Esophagus muscularis mucosa (tissue), 4 donors: ENCODE results near the gene LSM10. TPM values are rescaled to one million over a fixed set of nuclear protein-coding genes. Genes with fewer than 3 reads are reported as not detected.

Experiments used
- DNase-seq: peaks from one replicate; pipeline ENCODE4 v3.0.0-alpha.2; 2017; ENCODE audit errors: extremely low spot score
- H3K27ac ChIP-seq, 4 donors: fragments of 200-600 bp; sonication (generic); replicated peaks in 1 of 4; 1 replicate in 3 of 4; 2 replicates in 1 of 4; pipeline ENCODE4 v1.5.1; 2016 to 2019; ENCODE audit warnings: mild to moderate bottlenecking in 1 of 4
- H3K27me3 ChIP-seq, 4 donors: fragments of 200-600 bp; sonication (generic); one replicate each; pipeline versions ENCODE4 v1.5.1 to v1.6.0; 2016 to 2019
- H3K36me3 ChIP-seq, 4 donors: fragments of 200-600 bp; sonication (generic); one replicate each; pipeline ENCODE4 v1.5.1; 2016 to 2019
- H3K4me1 ChIP-seq, 4 donors: fragments of 200-600 bp; sonication (generic); one replicate each; pipeline ENCODE4 v1.5.1; 2016 to 2019
- H3K4me3 ChIP-seq, 4 donors: fragments of 200-600 bp; sonication (generic); 1 replicate in 2 of 4; 2 replicates in 2 of 4; pipeline ENCODE4 v1.5.1; 2016 to 2019; ENCODE audit warnings: mild to moderate bottlenecking in 4 of 4, moderate library complexity in 1 of 4
- H3K9me3 ChIP-seq, 4 donors: fragments of 200-600 bp; sonication (generic); 1 replicate in 3 of 4; 2 replicates in 1 of 4; pipeline ENCODE4 v1.5.1; 2016 to 2019
- CTCF ChIP-seq, 3 experiments: fragments of 200-600 bp in 2 of 3; fragments of 450-650 bp in 1 of 3; sonication (generic) in 2 of 3; IDR thresholded peaks; one replicate each; pipeline ENCODE4 v1.5.1; 2017 to 2019; ENCODE audit warnings: antibody characterized with exemption in 3 of 3, mild to moderate bottlenecking in 2 of 3, moderate library complexity in 1 of 3
- EP300 ChIP-seq: sonication (generic); formaldehyde crosslinking; IDR thresholded peaks from one replicate; pipeline ENCODE4 v1.6.1; 2017; ENCODE audit warnings: antibody characterized with exemption
- POLR2A ChIP-seq: fragments of 450-650 bp; IDR thresholded peaks from one replicate; pipeline ENCODE4 v1.6.1; 2017; ENCODE audit warnings: antibody characterized with exemption, moderate library complexity, mild to moderate bottlenecking, low read depth
- POLR2AphosphoS5 ChIP-seq, 2 donors: sonication (generic); formaldehyde crosslinking; IDR thresholded peaks; one replicate each; pipeline ENCODE4 v1.6.1; 2017; ENCODE audit warnings: antibody characterized with exemption in 2 of 2
- WGBS: methylation state at CpG from one replicate; pipeline ENCODE4 v1.1.5; 2018; 5-methylcytosine and 5-hydroxymethylcytosine counted together
- intact Hi-C: fragments of 100-400 bp; cut with DNase I; formaldehyde crosslinking; loops from one replicate; pipeline ENCODE4 v1.15.1; 2023
- total RNA-seq, 4 donors: library from RNA; depleted of rRNA; stranded (reverse); fragments of >200 nt; gene quantifications; one replicate each; pipeline versions ENCODE4 v1.1.0 to v1.2.1, GENCODE V29; 2016

LSM10 gene
- total RNA-seq, 4 donors from 2014 or later = 42.2 to 64.5 (median 59.5) TPM

DNA sequence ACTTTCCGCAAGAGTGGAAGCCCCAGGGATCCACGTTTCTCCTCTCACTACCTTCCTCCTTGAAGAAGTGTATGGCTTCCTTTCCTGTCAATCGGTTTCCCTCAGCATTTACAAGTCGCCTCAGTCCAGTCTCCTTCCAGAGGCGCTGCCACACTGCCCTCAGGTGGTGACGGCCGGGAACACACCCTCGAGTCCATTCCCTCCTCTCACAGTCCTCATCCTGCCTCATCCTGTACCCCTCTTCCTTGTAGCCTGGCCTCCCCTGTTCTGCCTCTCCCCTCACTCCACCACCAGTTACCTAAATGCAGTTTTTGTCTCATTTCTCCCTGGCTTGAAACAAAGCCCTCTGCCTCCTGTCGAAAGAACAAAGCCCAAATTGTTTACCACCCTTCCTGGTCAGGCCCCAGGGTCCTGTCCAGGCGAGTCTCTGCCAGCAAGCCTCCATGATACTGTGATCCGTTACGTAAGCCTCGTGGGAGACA lies 23.2 kb upstream of the LSM10 start:
- Histone ChIP-seq H3K9me3 (no peaks in the 10 kb centered on the region), H3K4me3 (no peak overlapping the region), H3K27me3 (no peaks in the 10 kb centered on the region), H3K36me3 (peaks cover 16 to 69% (median 36%) of the 10 kb centered on the region in 4 donors), H3K27ac (peak overlapping the region in 2 of 4 donors; percentile 9 to 13), H3K4me1 (peaks cover 0 to 14% (median 8%) of the 10 kb centered on the region in 4 donors)
- intact Hi-C loops = loop anchor here (2.0 to 10.0 kb wide), 4 partner anchors 52 to 322 kb away; no protein-coding TSS in a partner anchor
- WGBS = 18% methylated on average over 13 of the region's 13 CpGs
- DNase-seq = peak; percentile 97
- TF ChIP-seq EP300 = no peak
- peak; percentile 93 to 96 (median 94) for TF ChIP-seq CTCF (IDR thresholded peaks at IDR 0.05)
- TF ChIP-seq POLR2A = no peak
- TF ChIP-seq POLR2AphosphoS5 (IDR thresholded peaks at IDR 0.05) = peak in 1 of 2 donors; percentile 66

DNA sequence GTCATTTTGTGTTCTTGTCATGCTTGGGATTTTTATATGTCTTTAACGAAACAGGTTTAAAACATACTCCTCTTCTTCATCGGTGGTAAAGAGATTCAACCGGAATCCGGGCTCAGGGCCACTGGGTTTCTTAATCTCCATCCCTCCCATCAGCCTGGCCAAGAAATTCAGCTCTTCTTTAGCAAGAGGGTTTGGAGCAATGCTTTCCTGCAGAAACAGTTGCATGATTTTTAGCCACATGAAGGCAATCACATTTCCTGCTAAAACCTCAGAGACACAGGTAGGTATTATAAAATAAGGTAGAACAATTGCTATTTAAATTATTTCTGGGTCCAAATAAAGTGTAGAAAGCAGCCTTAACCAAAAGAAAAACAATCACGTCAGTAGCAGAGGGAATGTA lies 22.7 kb upstream of the LSM10 start:
- WGBS = 25% methylated on average over 5 of the region's 5 CpGs
- H3K9me3 ChIP-seq = no peaks in the 10 kb centered on the region
- peaks cover 16 to 64% (median 34%) of the 10 kb centered on the region in 4 donors for H3K36me3 ChIP-seq
- H3K27ac ChIP-seq = peak overlapping the region in 1 of 4 donors; percentile 9
- TF ChIP-seq CTCF (IDR thresholded peaks at IDR 0.05) (no peak), POLR2A (no peak), EP300 (no peak), POLR2AphosphoS5 (IDR thresholded peaks at IDR 0.05) (no peak)
- H3K4me3 ChIP-seq = no peak overlapping the region
- intact Hi-C loops = loop anchor here (2.0 to 10.0 kb wide), 4 partner anchors 52 to 322 kb away; no protein-coding TSS in a partner anchor
- peaks cover 0 to 14% (median 8%) of the 10 kb centered on the region in 4 donors for H3K4me1 ChIP-seq
- H3K27me3 ChIP-seq = no peaks in the 10 kb centered on the region
- DNase-seq = no peak

DNA sequence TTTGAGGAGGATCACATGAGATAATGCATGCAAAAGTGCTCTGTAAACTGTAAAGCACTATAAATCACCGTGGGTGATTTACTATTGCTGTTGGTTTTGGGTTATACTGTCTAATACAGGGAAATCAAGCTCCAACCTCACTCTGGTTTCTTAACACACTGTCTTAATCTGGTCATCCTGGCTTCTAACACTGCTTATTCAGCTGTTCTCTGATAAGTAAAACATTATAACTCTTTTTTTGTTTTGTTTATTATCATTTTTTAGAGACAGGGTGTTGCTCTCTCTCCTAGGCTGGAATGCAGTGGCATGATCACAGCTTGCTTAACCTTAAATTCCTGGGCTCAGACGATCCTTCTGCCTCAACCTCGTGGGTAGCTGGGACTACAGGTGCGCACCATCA lies 21.9 kb upstream of the LSM10 start:
- peaks cover 0 to 14% (median 8%) of the 10 kb centered on the region in 4 donors for H3K4me1 ChIP-seq
- H3K27me3 ChIP-seq = no peaks in the 10 kb centered on the region
- TF ChIP-seq POLR2AphosphoS5 (IDR thresholded peaks at IDR 0.05) (no peak), POLR2A (no peak), CTCF (IDR thresholded peaks at IDR 0.05) (no peak)
- no peak for DNase-seq
- peaks cover 12 to 56% (median 33%) of the 10 kb centered on the region in 4 donors for H3K36me3 ChIP-seq
- H3K27ac ChIP-seq = no peak overlapping the region
- no peaks in the 10 kb centered on the region for H3K9me3 ChIP-seq
- no peak overlapping the region for H3K4me3 ChIP-seq
- intact Hi-C loops = no loop called here
- WGBS = 63% methylated on average over 4 of the region's 4 CpGs

GRCh38 chr1:36419140-36419539 lies 21.4 kb upstream of the LSM10 start:
- no peak for DNase-seq
- Histone ChIP-seq H3K4me1 (peaks cover 0 to 14% (median 8%) of the 10 kb centered on the region in 4 donors), H3K27me3 (no peaks in the 10 kb centered on the region), H3K4me3 (no peak overlapping the region), H3K27ac (no peak overlapping the region), H3K36me3 (peaks cover 12 to 51% (median 31%) of the 10 kb centered on the region in 4 donors), H3K9me3 (no peaks in the 10 kb centered on the region)
- TF ChIP-seq CTCF (IDR thresholded peaks at IDR 0.05) (no peak), EP300 (no peak), POLR2A (no peak), POLR2AphosphoS5 (IDR thresholded peaks at IDR 0.05) (no peak)
- intact Hi-C loops = no loop called here
- 81% methylated on average over 3 of the region's 3 CpGs for WGBS

DNA sequence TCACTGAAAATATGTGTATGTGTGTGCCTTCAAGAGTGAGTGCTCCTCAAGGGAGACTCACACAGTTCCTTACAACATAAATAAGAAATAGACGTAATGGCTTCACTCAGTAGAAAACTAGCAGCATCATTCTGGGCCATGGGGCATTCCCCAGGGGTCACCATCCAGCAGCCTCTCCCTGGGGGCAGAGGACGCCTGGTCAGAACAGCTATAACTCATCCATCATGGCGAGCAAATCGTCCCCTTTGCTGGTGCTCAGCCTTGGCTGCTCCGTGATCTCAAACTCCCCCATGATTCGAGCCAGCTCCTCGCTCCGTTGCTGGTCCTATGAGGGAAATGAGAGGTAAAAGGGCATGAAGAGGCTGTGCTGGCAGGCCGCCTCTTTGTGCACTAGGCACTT lies 20.2 kb upstream of the LSM10 start:
- no peaks in the 10 kb centered on the region for H3K9me3 ChIP-seq
- H3K4me1 ChIP-seq = peaks cover 0 to 14% (median 8%) of the 10 kb centered on the region in 4 donors
- no peaks in the 10 kb centered on the region for H3K27me3 ChIP-seq
- no peak overlapping the region for H3K4me3 ChIP-seq
- no peak overlapping the region for H3K27ac ChIP-seq
- DNase-seq = no peak
- WGBS = 83% methylated on average over 6 of the region's 9 CpGs
- TF ChIP-seq CTCF (IDR thresholded peaks at IDR 0.05) (no peak), POLR2AphosphoS5 (IDR thresholded peaks at IDR 0.05) (no peak), EP300 (no peak), POLR2A (no peak)
- intact Hi-C loops = no loop called here
- peaks cover 12 to 39% (median 27%) of the 10 kb centered on the region in 4 donors for H3K36me3 ChIP-seq
